ENCODE results near the gene ASAP2. TPM values are rescaled to one million over a fixed set of nuclear protein-coding genes. Genes with fewer than 3 reads are reported as not detected.
A peak's percentile ranks its signal among the peaks of the same experiment; 100 is the strongest.

The ASAP2 gene
- total RNA-seq, 2 experiments from 2014 or later, result 0.27 TPM; not detected in 1

GRCh38 chr2:9174771-9175437, 31.7 kb upstream of the ASAP2 start:
- peak overlapping the region; percentile 23; the same call in 1 of the 2 replicates for H3K4me2 ChIP-seq (ENCODE audit: low read length)
- CTCF ChIA-PET (ENCODE audit: unreplicated experiment), result no interaction called here

GRCh38 chr2:9178110-9178903, 28.3 kb upstream of the ASAP2 start:
- no peaks in the 10 kb centered on the region for H3K79me2 ChIP-seq (ENCODE audit: insufficient read depth, low read depth, low read length)
- intact Hi-C loops (cut with micrococcal nuclease; ENCODE audit: unreplicated experiment), result no loop called here
- H3K4me1 ChIP-seq (ENCODE audit: insufficient read depth, low read length, poor library complexity, severe bottlenecking), result peaks cover 21% of the 10 kb centered on the region
- no peaks in the 10 kb centered on the region for H3K9me3 ChIP-seq (ENCODE audit: low read length)
- BruUV-seq (replicated peaks), result no TSS peak
- TF ChIP-seq CTCF (conservative IDR thresholded peaks at IDR 0.05; ENCODE audit: low read length) (no peak), EZH2phosphoT487 (IDR thresholded peaks at IDR 0.05; ENCODE audit: borderline replicate concordance, low read depth, low read length) (no peak)
- H2AFZ ChIP-seq (ENCODE audit: low read length), result no peak overlapping the region
- H3K4me3 ChIP-seq (ENCODE audit: low read depth, low read length, poor library complexity, severe bottlenecking), result no peak overlapping the region
- H3K9me2 ChIP-seq (ENCODE audit: insufficient read depth, low read length), result no peaks in the 10 kb centered on the region
- ChIA-PET POLR2A (interaction anchor here (0.7 to 1.5 kb wide), 2 partner anchors 11 to 1231 kb away, joined by 3 to 5 read pairs; no protein-coding TSS in a partner anchor), CTCF (ENCODE audit: unreplicated experiment) (no interaction called here)
- peak overlapping the region; percentile 43 for H3K4me2 ChIP-seq (ENCODE audit: low read length)
- DNase-seq (ENCODE audit: low spot score), result peak; percentile 56
- H4K20me1 ChIP-seq (ENCODE audit: insufficient read depth, low read length), result no peaks in the 10 kb centered on the region
- H3K36me3 ChIP-seq (ENCODE audit: insufficient read depth, low read length), result no peaks in the 10 kb centered on the region
- H3K27ac ChIP-seq (ENCODE audit: low read depth, low read length, poor library complexity, severe bottlenecking), result peak overlapping the region; percentile 39

More at GRCh38 chr2:9174771-9175437, 31.7 kb upstream of the ASAP2 start:
- Histone ChIP-seq H3K36me3 (ENCODE audit: insufficient read depth, low read length) (no peaks in the 10 kb centered on the region), H3K9me2 (ENCODE audit: insufficient read depth, low read length) (no peaks in the 10 kb centered on the region), H3K27ac (ENCODE audit: low read depth, low read length, poor library complexity, severe bottlenecking) (no peak overlapping the region), H4K20me1 (ENCODE audit: insufficient read depth, low read length) (no peaks in the 10 kb centered on the region), H3K79me2 (ENCODE audit: insufficient read depth, low read depth, low read length) (no peaks in the 10 kb centered on the region), H2AFZ (ENCODE audit: low read length) (no peak overlapping the region), H3K4me1 (ENCODE audit: insufficient read depth, low read length, poor library complexity, severe bottlenecking) (peaks cover 21% of the 10 kb centered on the region), H3K4me3 (ENCODE audit: low read depth, low read length, poor library complexity, severe bottlenecking) (no peak overlapping the region), H3K9me3 (ENCODE audit: low read length) (no peaks in the 10 kb centered on the region)
- DNase-seq (ENCODE audit: low spot score), result peak; percentile 45
- intact Hi-C loops (cut with micrococcal nuclease; ENCODE audit: unreplicated experiment), result no loop called here
- TF ChIP-seq CTCF (conservative IDR thresholded peaks at IDR 0.05; ENCODE audit: low read length), result no peak
- no peak for TF ChIP-seq EZH2phosphoT487 (IDR thresholded peaks at IDR 0.05; ENCODE audit: borderline replicate concordance, low read depth, low read length)
- BruUV-seq (replicated peaks), result no TSS peak
- POLR2A ChIA-PET, result interaction anchor here (0.6 kb wide), 1 partner anchor 42 kb away, joined by 3 read pairs; no protein-coding TSS in a partner anchor
